Activated T-helper 2 cell treated with anti-CD3 and anti-CD28 coated beads, Interferon-gamma antibody, Interleukin-2, Interleukin-4, amounts not matched to agents 10 μg/mL and 5 μg/mL and 100 μg/mL, durations not matched to agents 14 hours and 24 hours and 36 hours (primary cell): ENCODE results near the gene NAALAD2. TPM values are rescaled to one million over a fixed set of nuclear protein-coding genes. Genes with fewer than 3 reads are reported as not detected.
"Not testable (repeated sequence)": the region's sequence is repeated elsewhere in the genome, so short reads cannot be mapped to it uniquely, and the experiment has no call there.

ENCODE experiments used
- DNase-seq: peaks from one replicate; pipeline ENCODE4 v3.0.0; 2021; ENCODE audit warnings: low spot score
- H3K27ac Mint-ChIP-seq: one replicate; pipeline ENCODE4 v1.8.0; 2021; ENCODE audit warnings: mixed read lengths
- H3K27me3 Mint-ChIP-seq: one replicate; pipeline ENCODE4 v1.8.0; 2021; ENCODE audit warnings: low read depth, mixed read lengths
- H3K36me3 Mint-ChIP-seq: one replicate; pipeline ENCODE4 v1.8.0; 2021; ENCODE audit warnings: low read depth, mixed read lengths
- H3K4me1 Mint-ChIP-seq: one replicate; pipeline ENCODE4 v1.8.0; 2021; ENCODE audit warnings: low read depth, mixed read lengths
- H3K4me3 Mint-ChIP-seq: one replicate; pipeline ENCODE4 v1.8.0; 2021; ENCODE audit warnings: low read depth, mild to moderate bottlenecking, moderate library complexity, mixed read lengths
- H3K9me3 Mint-ChIP-seq: one replicate; pipeline ENCODE4 v1.8.0; 2021; ENCODE audit warnings: mixed read lengths
- intact Hi-C: fragments of 100-400 bp; cut with micrococcal nuclease; formaldehyde crosslinking; loops from one replicate; pipeline ENCODE4 v1.15.1; 2023
- total RNA-seq: library from RNA; stranded (reverse); gene quantifications from 2 replicates; pipeline ENCODE4 v1.2.3, GENCODE V29; 2022

NAALAD2 gene
- total RNA-seq, 1 donor from 2014 or later = not detected

DNA sequence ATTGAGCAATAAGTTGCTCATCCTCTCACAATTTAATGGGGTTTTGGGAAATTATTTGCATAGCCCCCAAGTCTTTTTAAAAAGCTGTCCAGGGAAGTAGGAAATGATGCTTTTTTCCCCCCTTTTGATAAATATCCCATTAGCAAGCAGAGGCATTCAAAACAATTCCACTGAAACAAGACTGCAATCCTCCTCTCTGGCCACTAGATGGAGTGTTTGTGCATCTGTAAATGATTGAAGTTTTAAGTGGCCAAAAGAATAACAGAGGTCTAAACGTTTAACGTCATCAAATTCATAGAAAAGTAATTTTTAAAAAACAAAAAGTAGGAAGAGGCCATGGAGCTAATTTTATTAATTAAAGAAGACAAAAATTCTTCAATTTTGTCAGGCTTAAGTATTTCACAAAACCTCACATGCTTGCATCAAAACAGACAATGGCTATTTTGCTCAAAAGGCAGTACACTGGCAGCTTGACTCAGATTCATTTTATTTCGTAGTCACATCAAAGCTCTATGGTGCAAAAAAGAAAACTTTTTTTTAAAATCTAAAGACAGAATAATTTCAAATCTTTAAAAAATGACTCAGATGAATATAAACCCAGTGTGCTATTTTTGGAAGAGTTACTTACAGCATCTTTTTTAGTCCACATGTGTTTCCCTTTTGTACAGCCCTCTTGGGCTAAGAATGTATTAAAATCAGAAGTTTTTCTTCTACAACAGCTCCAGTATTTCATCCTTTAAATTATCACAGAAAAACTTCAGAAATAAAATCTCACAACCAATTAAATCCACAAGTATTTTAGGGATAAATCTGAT lies 70.6 kb downstream of the NAALAD2 start:
- no peak for DNase-seq

GRCh38 chr11:90207992-90208391 lies 73.5 kb downstream of the NAALAD2 start:
- DNase-seq, H3K27ac Mint-ChIP-seq, H3K4me1 Mint-ChIP-seq, H3K4me3 Mint-ChIP-seq, H3K27me3 Mint-ChIP-seq, intact Hi-C loops, H3K9me3 Mint-ChIP-seq: not testable (repeated sequence)
- peaks cover 68% of the 10 kb centered on the region for H3K36me3 Mint-ChIP-seq

More for the DNA sequence above, 70.6 kb downstream of the NAALAD2 start:
- intact Hi-C loops = loop anchor here (2.0 kb wide), 1 partner anchor 18 kb away; the partner anchor contains the start of gene CHORDC1
- H3K4me3 Mint-ChIP-seq = no peak overlapping the region
- no peaks in the 10 kb centered on the region for H3K27me3 Mint-ChIP-seq
- H3K9me3 Mint-ChIP-seq = no peaks in the 10 kb centered on the region
- peaks cover 74% of the 10 kb centered on the region for H3K36me3 Mint-ChIP-seq
- H3K27ac Mint-ChIP-seq = peak overlapping the region; percentile 4
- H3K4me1 Mint-ChIP-seq = peaks cover 9% of the 10 kb centered on the region

DNA sequence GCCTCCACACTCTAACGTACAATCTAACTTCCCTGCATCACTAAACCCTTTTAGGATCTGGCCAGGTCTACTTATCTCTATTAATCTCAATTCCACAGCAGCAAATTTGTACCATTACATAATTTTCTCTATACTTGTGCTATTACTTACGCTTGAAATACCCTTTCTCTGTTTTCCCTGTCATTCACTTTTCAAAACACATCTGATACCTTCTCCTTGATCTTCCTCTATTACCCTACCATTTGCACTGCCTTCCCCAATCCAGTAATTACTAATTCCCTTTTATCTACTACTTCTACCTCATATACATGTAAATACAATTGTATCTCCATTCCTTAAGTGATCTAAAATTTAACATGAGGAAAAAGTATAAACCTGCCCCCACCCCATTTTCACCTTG lies 74.4 kb downstream of the NAALAD2 start:
- peaks cover 6% of the 10 kb centered on the region for H3K4me1 Mint-ChIP-seq
- H3K4me3 Mint-ChIP-seq = no peak overlapping the region
- H3K27ac Mint-ChIP-seq = no peak overlapping the region
- intact Hi-C loops = no loop called here
- H3K9me3 Mint-ChIP-seq = no peaks in the 10 kb centered on the region
- peaks cover 68% of the 10 kb centered on the region for H3K36me3 Mint-ChIP-seq
- no peaks in the 10 kb centered on the region for H3K27me3 Mint-ChIP-seq
- no peak for DNase-seq

DNA sequence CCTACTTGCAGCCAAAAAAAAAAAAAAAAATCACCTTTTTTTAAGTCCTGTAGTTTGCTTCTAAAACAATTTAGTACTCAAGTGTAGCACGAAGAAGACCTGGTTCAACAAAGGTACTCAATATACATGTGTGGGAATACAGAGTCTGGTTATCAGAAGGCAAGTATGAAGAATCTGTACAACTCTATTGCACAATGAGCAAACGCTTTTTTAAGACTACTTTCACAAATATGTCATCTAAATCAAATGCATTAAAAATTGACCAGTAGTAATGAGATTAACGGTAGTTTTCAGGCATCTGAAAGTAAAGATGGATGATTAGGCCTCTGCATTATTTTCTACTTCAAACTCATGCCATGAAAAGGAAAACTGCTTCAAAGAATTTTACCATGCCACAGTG lies 78.9 kb downstream of the NAALAD2 start:
- intact Hi-C loops = no loop called here
- no peaks in the 10 kb centered on the region for H3K9me3 Mint-ChIP-seq
- no peaks in the 10 kb centered on the region for H3K27me3 Mint-ChIP-seq
- no peak overlapping the region for H3K27ac Mint-ChIP-seq
- H3K4me3 Mint-ChIP-seq = no peak overlapping the region
- H3K36me3 Mint-ChIP-seq = peaks cover 54% of the 10 kb centered on the region
- no peak for DNase-seq
- peaks cover 11% of the 10 kb centered on the region for H3K4me1 Mint-ChIP-seq

DNA sequence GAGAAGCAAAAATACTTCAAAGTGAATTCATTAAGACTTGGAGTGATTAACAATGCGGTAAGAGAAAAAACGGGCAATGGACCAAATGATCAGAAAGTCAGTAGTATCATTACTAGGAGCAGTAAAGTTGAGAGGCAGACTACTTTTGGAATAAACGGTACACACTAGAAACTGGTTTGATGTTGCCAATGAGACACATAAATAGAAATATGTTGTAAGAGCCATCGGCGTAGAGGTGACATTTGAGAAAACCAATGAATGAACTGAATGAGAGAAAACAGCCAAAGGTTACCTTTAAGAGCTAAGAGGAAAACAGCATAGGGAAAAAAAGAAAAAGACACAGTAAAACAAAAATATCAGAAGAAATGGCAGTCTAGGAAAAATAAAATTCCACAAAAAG lies 82.1 kb downstream of the NAALAD2 start:
- Mint-ChIP-seq H3K4me1 (peaks cover 35% of the 10 kb centered on the region), H3K27ac (no peak overlapping the region), H3K4me3 (no peak overlapping the region)

DNA sequence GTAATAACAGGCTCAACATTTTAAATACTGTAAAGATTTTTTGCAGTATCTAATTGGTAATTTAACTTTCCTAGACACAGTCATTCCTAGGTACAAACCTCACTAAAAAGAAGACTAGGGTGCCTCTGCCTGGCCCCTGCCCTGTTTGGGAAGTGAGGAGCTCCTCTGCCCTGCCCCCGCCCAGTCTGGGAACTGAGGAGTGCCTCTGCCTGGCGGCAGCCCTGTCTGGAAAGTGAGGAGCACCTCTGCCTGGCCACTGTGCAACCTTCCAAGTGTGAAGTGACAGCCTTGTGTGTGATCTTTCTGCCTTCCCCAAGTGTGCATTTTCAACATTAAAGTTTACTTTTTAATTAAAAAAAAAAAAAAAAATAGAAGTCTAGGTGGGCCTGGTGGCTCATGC lies 84.1 kb downstream of the NAALAD2 start:
- DNase-seq = no peak
- Mint-ChIP-seq H3K9me3 (no peaks in the 10 kb centered on the region), H3K36me3 (peaks cover 55% of the 10 kb centered on the region), H3K27ac (no peak overlapping the region), H3K4me1 (peaks cover 42% of the 10 kb centered on the region), H3K27me3 (no peaks in the 10 kb centered on the region), H3K4me3 (no peak overlapping the region)
- intact Hi-C loops = no loop called here

More for the DNA sequence above, 82.1 kb downstream of the NAALAD2 start:
- intact Hi-C loops = no loop called here
- Mint-ChIP-seq H3K9me3 (no peaks in the 10 kb centered on the region), H3K27me3 (no peaks in the 10 kb centered on the region), H3K36me3 (peaks cover 63% of the 10 kb centered on the region)
- DNase-seq = no peak

- peaks cover 48% of the 10 kb centered on the region for H3K4me1 Mint-ChIP-seq
- H3K27me3 Mint-ChIP-seq = no peaks in the 10 kb centered on the region
- no peak overlapping the region for H3K4me3 Mint-ChIP-seq
- no peak overlapping the region for H3K27ac Mint-ChIP-seq
- no peak for DNase-seq
- intact Hi-C loops = no loop called here
- no peaks in the 10 kb centered on the region for H3K9me3 Mint-ChIP-seq
- peaks cover 52% of the 10 kb centered on the region for H3K36me3 Mint-ChIP-seq
These were observed 85.0 kb downstream of the NAALAD2 start for GRCh38 chr11:90219438-90219837.

- H3K27me3 Mint-ChIP-seq = no peaks in the 10 kb centered on the region
- peak overlapping the region; percentile 15 for H3K27ac Mint-ChIP-seq
- peak overlapping the region; percentile 95 for H3K4me3 Mint-ChIP-seq
- intact Hi-C loops = no loop called here
- peaks cover 48% of the 10 kb centered on the region for H3K4me1 Mint-ChIP-seq
- no peak for DNase-seq
- H3K36me3 Mint-ChIP-seq = peaks cover 49% of the 10 kb centered on the region
- H3K9me3 Mint-ChIP-seq = no peaks in the 10 kb centered on the region
These were observed 85.9 kb downstream of the NAALAD2 start for GRCh38 chr11:90220391-90220790.

- Mint-ChIP-seq H3K4me1 (peaks cover 43% of the 10 kb centered on the region), H3K27me3 (no peaks in the 10 kb centered on the region), H3K4me3 (peak overlapping the region; percentile 95), H3K9me3 (no peaks in the 10 kb centered on the region), H3K36me3 (peaks cover 42% of the 10 kb centered on the region), H3K27ac (peak overlapping the region; percentile 94)
- intact Hi-C loops = loop anchor here (2.0 kb wide), 1 partner anchor 17 kb away; no protein-coding TSS in a partner anchor
- DNase-seq = no peak
These were observed 87.5 kb downstream of the NAALAD2 start for GRCh38 chr11:90221803-90222458.

GRCh38 chr11:90222459-90223247 lies 88.2 kb downstream of the NAALAD2 start, which contains the start of gene CHORDC1:
CHORDC1 (minus strand) TSS chr11:90223049; CDS start chr11:90222954, 95 bp downstream.
- H3K27me3 Mint-ChIP-seq = no peaks in the 10 kb centered on the region
- no peaks in the 10 kb centered on the region for H3K9me3 Mint-ChIP-seq
- peaks cover 42% of the 10 kb centered on the region for H3K36me3 Mint-ChIP-seq
- H3K4me3 Mint-ChIP-seq = peak within 1 kb of the TSS; percentile 95
- DNase-seq = peak; percentile 92
- intact Hi-C loops = loop anchor here (2.0 kb wide), 1 partner anchor 18 kb away; no protein-coding TSS in a partner anchor
- peak within 1 kb of the TSS; percentile 94 for H3K27ac Mint-ChIP-seq
- H3K4me1 Mint-ChIP-seq = peaks cover 39% of the 10 kb centered on the region

DNA sequence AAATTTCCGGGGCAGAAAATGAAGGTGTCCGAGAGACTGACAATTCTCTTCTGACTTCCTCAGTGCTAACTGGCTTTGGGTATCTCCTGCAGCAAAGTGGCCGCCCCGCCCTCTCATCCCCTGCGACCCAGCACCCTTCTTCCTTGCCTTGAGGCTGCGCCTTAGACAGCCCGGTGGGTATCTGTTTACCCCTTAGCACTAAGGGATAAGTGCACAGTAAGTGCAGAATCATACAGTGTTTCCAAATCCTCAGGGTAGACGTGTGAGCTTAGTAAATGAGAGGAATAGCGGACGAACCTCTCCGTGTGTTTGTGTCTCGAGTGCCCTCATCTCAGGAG lies 88.8 kb downstream of the NAALAD2 start:
- Mint-ChIP-seq H3K27ac (peak overlapping the region; percentile 87), H3K4me3 (peak overlapping the region; percentile 95), H3K9me3 (no peaks in the 10 kb centered on the region), H3K36me3 (peaks cover 38% of the 10 kb centered on the region), H3K27me3 (no peaks in the 10 kb centered on the region), H3K4me1 (peaks cover 39% of the 10 kb centered on the region)
- intact Hi-C loops = loop anchor here (2.0 kb wide), 1 partner anchor 18 kb away; no protein-coding TSS in a partner anchor
- no peak for DNase-seq

DNA sequence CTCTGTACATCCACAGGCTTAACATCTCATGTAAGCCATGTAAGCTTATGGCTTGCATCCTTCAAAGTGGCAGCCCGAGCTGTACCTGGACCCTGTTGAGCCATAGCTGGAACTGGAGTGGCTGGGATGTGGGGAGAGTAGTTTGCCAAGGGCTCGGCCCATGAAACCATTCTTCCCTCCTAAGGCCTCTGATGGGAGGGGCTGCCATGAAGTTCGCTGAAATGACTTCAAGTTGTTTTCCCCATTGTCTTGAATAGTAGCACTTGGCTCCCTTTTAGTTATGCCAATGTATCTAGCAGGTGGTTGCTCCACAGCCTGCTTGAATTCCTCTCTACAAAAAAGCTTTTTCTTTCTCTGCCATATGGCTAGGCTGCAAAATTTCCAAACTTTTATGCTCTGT lies 93.6 kb downstream of the NAALAD2 start:
- no peak for DNase-seq
- H3K4me1 Mint-ChIP-seq = peaks cover 9% of the 10 kb centered on the region
- no peak overlapping the region for H3K4me3 Mint-ChIP-seq
- no peak overlapping the region for H3K27ac Mint-ChIP-seq
- H3K9me3 Mint-ChIP-seq = no peaks in the 10 kb centered on the region
- intact Hi-C loops = loop anchor here (5.0 kb wide), 1 partner anchor 36 kb away; no protein-coding TSS in a partner anchor
- H3K27me3 Mint-ChIP-seq = peaks cover 21% of the 10 kb centered on the region
- no peaks in the 10 kb centered on the region for H3K36me3 Mint-ChIP-seq
